HG03025 (cell line): ENCODE measurements around the gene JAZF1.
"Not testable (repeated sequence)": the region's sequence is repeated elsewhere in the genome, so short reads cannot be mapped to it uniquely, and the experiment has no call there.

ENCODE experiments used
- ATAC-seq: cut with Tn5 transposase; IDR thresholded peaks from one replicate; pipeline ENCODE4 v1.9.1; 2021; ENCODE audit warnings: mild to moderate bottlenecking, moderate library complexity; ENCODE audit not compliant: unreplicated experiment, low FRiP score

The JAZF1 gene

GRCh38 chr7:27929127-27929526 lies 251.5 kb downstream of the JAZF1 start:
- ATAC-seq = no peak

DNA sequence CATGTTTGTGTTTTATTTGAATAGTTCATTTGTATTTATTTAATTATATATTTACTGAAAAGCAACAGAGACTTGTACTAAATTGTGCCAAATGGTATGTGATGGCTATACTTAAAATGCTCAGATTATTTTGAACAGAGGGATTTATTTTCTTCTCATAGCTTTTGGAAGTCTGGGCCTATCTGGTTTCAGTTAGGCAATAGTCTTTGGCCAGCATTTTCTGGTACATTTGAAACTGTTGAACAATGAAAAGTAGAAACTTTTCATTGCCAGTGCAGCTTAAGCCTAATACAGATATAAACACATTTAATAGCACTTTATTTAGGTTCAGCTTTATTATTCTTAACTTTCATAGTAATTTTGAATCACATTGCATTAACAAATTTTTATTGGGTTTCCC lies 252.6 kb downstream of the JAZF1 start:
- ATAC-seq = no peak

DNA sequence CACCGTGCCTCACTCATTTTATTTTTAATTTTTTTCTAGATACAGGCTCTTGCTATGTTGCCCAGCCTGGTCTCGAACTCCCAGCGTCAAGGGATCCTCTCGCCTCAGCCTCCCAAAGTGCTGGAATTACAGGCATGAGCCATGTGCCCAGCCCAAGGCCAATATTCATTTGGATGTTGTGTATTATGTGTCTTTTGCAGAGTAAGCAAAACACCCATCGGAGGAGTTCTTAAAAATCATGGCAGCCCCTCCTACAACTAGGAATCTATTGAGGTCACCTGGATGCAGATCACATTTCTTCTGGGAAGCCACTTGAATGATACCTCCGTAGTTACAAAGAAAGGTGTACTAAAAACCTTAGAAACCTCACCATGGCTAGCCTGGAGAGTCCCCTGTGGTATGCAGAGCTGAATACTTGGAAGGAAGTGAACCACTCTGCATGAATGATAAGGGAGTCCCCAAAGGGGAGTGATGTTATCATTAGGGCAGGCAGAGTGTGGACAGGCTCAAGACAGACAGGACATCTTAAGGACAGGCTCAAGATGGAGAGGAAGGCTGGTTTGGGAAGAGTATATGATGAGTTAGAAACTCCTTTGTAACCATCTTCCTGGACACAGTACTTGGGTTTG lies 254.9 kb downstream of the JAZF1 start:
- ATAC-seq = no peak

DNA sequence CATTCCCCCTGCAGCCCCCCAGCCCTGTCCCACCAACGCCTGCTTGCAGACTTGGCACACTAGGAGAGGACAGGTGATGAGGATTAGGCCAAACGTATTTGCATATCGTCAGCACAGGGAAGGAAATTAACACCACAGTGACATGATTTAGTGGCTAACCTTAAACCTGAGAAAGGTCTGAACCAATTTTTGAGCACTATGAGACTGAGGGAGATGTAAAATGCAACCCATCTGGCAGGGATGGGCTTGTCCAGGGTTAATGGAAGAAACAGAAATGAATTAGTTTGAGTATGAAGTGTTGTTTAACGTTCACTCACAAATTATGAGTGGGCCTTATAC lies 257.0 kb downstream of the JAZF1 start:
- ATAC-seq = no peak

DNA sequence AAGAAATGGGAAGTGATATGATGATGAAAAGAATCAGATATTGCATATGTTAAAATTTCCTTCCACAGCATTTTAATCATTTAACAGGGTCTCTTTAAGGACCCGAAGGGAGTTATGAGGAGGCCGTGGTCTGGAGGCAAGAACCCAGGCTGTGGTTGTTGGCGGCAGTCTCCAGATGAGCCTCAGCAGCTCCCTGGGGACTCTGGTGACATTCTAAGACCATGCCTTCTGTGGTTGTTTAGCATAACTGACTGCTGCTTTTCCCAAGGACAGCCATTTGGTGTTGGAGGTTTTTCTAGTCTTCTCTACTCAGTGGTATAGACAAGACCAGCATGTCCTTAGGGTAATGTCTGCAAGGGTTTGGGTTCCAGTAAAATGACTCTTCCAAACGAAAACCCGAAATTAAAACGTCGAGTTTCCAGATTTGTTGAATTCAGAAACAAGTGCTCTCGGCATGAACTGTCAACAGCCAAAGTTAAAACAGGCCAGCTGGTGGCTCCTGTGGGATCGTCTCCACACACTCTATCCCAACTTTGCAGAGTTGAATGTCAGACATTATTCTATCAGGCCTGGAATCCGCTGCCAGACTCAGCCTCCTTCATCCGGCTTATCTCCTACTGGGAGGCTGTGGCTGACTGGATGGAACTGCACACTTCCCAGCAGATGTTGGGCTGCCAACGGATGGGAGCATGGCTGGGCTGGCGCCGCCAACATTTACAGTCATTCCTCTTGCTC lies 257.5 kb downstream of the JAZF1 start:
- ATAC-seq = no peak

- ATAC-seq = not testable (repeated sequence)
Measured at GRCh38 chr7:27922389-27922788, 258.2 kb downstream of the JAZF1 start.

DNA sequence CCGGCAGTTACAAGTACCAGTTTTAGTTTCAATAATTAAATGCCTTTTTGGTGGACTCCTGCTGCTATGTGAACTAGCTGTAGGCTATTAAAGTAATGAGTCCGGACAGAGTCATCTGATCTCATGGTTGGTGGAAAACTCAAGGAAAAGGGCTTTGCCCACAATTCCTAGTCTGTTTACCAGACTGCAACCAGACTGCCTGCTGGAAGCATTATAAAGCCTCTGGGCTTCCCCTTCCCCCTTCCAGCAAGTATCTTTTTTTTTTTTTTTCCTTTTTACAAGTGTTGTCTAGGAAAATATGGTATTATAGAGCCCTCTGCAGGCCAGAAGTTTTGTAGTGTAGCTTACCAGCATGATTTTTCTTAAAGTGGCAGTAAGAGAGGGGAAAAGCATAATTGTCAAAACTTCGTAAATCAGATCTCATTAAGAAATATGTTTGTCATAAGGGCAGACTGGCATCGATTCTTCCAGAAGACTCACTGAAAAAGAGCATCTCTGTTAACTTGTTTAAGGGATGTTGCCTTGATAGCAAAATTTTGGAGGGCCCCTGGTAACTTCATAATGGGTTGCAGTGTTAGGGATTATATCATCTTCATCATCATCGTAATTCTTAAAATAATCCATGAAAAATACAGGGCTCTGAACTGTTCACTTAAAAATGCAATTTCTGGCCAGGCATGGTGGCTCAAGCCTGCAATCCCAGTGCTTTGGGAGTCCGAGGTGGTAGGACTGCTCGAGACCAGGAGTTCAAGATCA lies 259.3 kb downstream of the JAZF1 start:
- no peak for ATAC-seq

DNA sequence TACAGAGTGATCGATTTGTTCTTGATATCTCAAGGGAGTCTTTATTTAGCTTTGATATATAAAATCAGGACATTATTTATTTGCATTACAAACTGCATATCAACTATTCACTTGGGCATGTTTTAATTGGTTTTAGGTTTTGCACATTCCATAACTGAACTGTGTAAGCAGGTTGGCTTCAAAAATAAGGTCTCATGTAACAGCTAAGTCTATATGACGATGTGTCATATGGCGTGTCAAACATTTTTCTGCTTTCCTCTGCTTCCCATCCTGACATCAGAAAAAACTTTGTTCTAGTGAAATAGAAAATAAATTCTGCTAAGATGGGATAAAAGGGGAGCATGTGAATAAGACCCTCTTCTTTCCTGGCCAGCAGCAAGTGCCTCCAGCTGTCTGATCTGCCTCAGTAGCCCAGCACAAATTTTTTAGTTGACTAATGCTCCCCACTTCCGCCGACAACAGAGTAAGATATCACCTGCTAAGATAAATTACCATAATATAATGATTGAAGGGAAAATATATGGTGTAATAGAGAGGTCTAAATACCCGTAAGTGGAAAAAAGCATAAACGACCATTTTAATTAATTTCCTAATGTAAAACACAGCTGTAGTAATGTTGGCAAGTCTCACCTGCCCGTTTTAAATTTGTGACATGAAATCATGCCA lies 260.2 kb downstream of the JAZF1 start:
- ATAC-seq = no peak

- no peak for ATAC-seq
Measured at GRCh38 chr7:27918503-27918902, 262.1 kb downstream of the JAZF1 start.

DNA sequence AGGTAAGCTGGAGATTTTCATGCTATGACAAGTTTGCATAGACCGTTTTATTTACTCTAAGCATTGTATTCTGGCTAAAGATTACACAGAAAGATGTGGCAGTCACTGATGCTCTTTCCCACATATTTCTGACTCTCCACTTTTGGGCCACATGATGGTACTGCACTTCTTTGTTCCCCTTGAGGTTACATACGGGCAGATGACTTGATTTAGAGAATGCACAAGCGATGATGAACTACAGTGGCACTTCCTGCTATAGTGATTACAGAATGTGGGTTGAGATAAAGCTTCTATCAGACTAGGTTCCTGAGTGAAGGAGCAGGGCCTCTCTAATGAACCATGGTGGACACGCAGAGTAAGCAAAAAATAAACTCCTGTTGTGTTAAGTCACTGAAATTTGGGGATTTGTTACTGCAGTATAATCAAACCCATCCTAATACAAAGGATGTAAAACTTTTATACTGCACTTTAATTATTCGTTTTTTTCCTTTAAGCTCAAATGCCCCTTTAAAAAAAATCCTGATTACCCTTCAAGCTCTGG lies 262.8 kb downstream of the JAZF1 start:
- ATAC-seq = no peak

- ATAC-seq = no peak
Measured at GRCh38 chr7:27917119-27917518, 263.5 kb downstream of the JAZF1 start.

GRCh38 chr7:27916372-27916771 lies 264.2 kb downstream of the JAZF1 start:
- no peak for ATAC-seq

GRCh38 chr7:27914409-27914808 lies 266.2 kb downstream of the JAZF1 start:
- ATAC-seq = no peak

GRCh38 chr7:27912751-27913150 lies 267.8 kb downstream of the JAZF1 start:
- ATAC-seq = no peak

GRCh38 chr7:27911920-27912319 lies 268.7 kb downstream of the JAZF1 start:
- no peak for ATAC-seq

DNA sequence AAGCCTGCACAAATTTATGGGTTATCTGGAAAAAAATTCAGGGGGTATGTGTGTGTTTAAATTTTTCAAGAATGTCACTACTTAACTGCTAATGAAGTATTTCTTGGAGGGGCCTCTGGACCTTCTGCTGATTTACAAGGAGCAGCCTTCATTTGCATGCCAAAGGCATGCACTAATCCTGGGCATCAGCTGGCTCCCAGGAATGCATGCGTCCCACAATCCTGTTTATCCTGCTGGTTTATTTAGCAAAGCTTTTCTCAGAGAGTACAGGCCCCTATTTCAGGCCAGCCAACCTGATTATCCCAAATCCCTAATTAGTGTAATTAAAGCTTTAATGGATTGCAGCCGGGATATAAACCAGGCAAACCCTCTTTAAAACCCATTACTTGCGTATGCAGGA lies 270.3 kb downstream of the JAZF1 start:
- no peak for ATAC-seq

GRCh38 chr7:27908534-27909165 lies 271.9 kb downstream of the JAZF1 start:
- ATAC-seq = no peak

GRCh38 chr7:27906385-27907091 lies 274.1 kb downstream of the JAZF1 start:
- ATAC-seq = no peak

DNA sequence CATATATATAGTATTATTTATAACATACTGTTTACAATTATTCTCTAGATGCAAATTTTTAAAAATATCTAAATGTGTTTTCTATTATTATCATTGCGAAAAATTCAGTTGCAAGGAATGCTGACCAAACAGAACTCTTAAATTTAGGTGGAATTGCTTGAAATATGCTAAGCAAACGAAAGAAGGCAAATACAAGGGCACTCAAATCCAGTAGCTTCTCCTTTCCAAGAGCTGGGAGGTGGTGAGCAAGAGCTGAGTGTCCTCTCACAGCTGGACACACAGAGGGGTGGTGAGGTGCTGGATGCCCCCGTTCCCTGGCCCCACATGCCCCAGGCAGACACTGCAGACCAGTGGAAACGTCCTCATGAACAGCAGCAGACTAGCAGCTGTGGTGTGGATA lies 274.6 kb downstream of the JAZF1 start:
- ATAC-seq = no peak
